ENCODE data around the gene NUCKS1. TPM values are rescaled to one million over a fixed set of nuclear protein-coding genes. Genes with fewer than 3 reads are reported as not detected.

NUCKS1 gene
- total RNA-seq, 1 experiment from 2014 or later, result 401 TPM

DNA sequence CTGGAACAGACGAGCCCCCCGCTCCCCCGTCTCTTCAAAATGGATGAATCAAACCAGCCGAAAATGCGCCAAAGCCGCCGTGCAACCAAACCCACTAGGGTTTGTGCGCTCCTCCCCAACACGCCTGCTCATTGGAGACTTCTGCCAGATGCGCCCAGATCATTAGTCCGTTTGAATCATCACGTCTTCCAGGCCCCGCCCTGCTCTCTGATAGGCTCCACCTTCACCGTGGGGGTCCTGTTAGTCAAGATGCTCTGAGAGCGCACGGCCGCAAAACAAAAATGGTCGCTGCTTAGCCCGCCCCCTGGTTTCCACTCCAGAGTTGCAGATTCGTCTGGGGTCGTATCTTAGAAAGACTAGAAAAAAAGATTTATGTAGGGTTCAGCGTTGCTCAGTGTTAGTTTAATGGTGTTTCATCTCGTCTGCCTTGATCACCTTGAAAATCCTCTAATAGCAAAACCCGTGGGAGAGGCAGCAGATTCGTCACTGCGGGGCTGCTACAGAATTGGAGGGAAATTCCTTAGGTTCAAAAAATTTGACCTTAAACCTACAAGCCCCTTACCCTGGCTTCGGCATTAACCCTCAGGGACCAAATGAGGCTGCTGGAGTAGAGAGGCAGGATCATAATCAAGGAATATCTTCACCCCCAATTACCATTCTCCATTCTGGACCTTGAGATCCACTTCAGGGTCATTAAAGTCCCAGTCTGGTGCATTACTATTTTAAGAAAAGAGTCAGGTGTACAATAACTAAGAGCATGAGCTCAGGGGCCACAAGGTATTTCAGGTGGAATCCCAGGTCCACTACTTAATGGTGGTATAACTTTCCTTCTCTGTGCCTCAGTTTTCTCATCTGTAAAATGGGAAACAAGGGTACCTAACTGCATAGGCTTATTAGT, at the start of gene NUCKS1 (continued):
- TF ChIP-seq FOXP1 (CRISPR knock-in tag; IDR thresholded peaks at IDR 0.05; ENCODE audit: borderline replicate concordance) (0 out of 2 replicates have a peak, but pooled peaks have one; percentile 26), RORB (CRISPR knock-in tag; IDR thresholded peaks at IDR 0.05) (no peak), SP1 (CRISPR knock-in tag; conservative IDR thresholded peaks at IDR 0.05) (peak; percentile 94), TP53 (CRISPR knock-in tag; IDR thresholded peaks at IDR 0.05) (no peak), ZNF396 (CRISPR knock-in tag; IDR thresholded peaks at IDR 0.05; ENCODE audit: borderline replicate concordance) (0 out of 2 replicates have a peak, but pooled peaks have one; percentile 7)
- TF ChIP-seq, protein P1, sequence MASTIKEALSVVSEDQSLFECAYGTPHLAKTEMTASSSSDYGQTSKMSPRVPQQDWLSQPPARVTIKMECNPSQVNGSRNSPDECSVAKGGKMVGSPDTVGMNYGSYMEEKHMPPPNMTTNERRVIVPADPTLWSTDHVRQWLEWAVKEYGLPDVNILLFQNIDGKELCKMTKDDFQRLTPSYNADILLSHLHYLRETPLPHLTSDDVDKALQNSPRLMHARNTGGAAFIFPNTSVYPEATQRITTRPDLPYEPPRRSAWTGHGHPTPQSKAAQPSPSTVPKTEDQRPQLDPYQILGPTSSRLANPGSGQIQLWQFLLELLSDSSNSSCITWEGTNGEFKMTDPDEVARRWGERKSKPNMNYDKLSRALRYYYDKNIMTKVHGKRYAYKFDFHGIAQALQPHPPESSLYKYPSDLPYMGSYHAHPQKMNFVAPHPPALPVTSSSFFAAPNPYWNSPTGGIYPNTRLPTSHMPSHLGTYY (CRISPR knock-in tag; IDR thresholded peaks at IDR 0.05), result no peak

DNA sequence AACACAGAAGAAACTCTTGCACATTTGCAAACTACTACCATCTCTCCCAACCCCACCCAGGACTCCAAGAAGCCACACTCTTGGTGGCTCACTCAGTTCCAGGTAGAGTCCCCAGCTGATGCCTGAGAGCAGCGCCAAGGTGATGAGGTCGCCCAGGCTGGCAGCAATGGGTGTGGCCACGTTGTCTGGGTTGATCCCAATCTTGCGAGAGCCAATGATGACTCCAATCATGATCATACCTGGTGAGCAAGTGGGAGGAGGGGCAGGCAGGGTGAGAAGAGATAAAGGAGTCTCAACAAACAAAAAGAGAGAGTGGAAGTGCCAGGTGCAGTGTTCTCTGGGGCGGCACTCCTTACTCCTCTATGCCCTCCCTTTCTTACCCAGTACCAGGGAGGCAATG, 48.6 kb upstream of the NUCKS1 start:
- no peaks in the 10 kb centered on the region for H3K27me3 Mint-ChIP-seq (ENCODE audit: low read depth)
- H3K9me3 Mint-ChIP-seq, result no peaks in the 10 kb centered on the region
- peaks cover 38% of the 10 kb centered on the region for H3K36me3 Mint-ChIP-seq
- no peaks in the 10 kb centered on the region for H3K4me1 Mint-ChIP-seq
- DNase-seq (ENCODE audit: low spot score) (no peak), ATAC-seq (no peak)
- H3K27ac Mint-ChIP-seq, result no peak overlapping the region
- CTCF ChIA-PET, result no interaction called here
- no peak overlapping the region for H3K4me3 Mint-ChIP-seq
- POLR2A ChIA-PET, result no interaction called here
- TF ChIP-seq NR2C2 (CRISPR knock-in tag; IDR thresholded peaks at IDR 0.05) (no peak), CREB1 (CRISPR knock-in tag; IDR thresholded peaks at IDR 0.05) (no peak), NR1H2 (CRISPR knock-in tag; IDR thresholded peaks at IDR 0.05) (no peak), PRRX2 (CRISPR knock-in tag; IDR thresholded peaks at IDR 0.05) (no peak), GRHL2 (CRISPR knock-in tag; IDR thresholded peaks at IDR 0.05; ENCODE audit: insufficient replicate concordance, severe bottlenecking) (no peak), KAT7 (CRISPR knock-in tag; IDR thresholded peaks at IDR 0.05; ENCODE audit: borderline replicate concordance) (no peak), ARID4B (CRISPR knock-in tag; IDR thresholded peaks at IDR 0.05; ENCODE audit: borderline replicate concordance) (no peak), HMGA2 (CRISPR knock-in tag; IDR thresholded peaks at IDR 0.05) (no peak), CDX4 (CRISPR knock-in tag; IDR thresholded peaks at IDR 0.05; ENCODE audit: borderline replicate concordance) (no peak), ZMAT4 (CRISPR knock-in tag; IDR thresholded peaks at IDR 0.05) (no peak), ELF4 (CRISPR knock-in tag; IDR thresholded peaks at IDR 0.05; ENCODE audit: low read depth) (no peak), ZNF512 (CRISPR knock-in tag; IDR thresholded peaks at IDR 0.05; ENCODE audit: borderline replicate concordance) (no peak), CTCF (IDR thresholded peaks at IDR 0.05) (no peak), CBFB (CRISPR knock-in tag; IDR thresholded peaks at IDR 0.05; ENCODE audit: low read depth) (no peak)
- TF ChIP-seq, protein P2, sequence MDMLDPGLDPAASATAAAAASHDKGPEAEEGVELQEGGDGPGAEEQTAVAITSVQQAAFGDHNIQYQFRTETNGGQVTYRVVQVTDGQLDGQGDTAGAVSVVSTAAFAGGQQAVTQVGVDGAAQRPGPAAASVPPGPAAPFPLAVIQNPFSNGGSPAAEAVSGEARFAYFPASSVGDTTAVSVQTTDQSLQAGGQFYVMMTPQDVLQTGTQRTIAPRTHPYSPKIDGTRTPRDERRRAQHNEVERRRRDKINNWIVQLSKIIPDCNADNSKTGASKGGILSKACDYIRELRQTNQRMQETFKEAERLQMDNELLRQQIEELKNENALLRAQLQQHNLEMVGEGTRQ (CRISPR knock-in tag; IDR thresholded peaks at IDR 0.05), result no peak
- TF ChIP-seq, protein P3, sequence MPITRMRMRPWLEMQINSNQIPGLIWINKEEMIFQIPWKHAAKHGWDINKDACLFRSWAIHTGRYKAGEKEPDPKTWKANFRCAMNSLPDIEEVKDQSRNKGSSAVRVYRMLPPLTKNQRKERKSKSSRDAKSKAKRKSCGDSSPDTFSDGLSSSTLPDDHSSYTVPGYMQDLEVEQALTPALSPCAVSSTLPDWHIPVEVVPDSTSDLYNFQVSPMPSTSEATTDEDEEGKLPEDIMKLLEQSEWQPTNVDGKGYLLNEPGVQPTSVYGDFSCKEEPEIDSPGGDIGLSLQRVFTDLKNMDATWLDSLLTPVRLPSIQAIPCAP (CRISPR knock-in tag; IDR thresholded peaks at IDR 0.05), result no peak
